DMS53 treated with DMSO at 0.1 percent for 48 hours (cell line): ENCODE data around the gene LRRN2.

Experiments used
- DNase-seq: peaks from one replicate; lab custom pipeline; 2025; ENCODE audit not compliant: unreplicated experiment; lab: John Stamatoyannopoulos, UW

Gene LRRN2

DNA sequence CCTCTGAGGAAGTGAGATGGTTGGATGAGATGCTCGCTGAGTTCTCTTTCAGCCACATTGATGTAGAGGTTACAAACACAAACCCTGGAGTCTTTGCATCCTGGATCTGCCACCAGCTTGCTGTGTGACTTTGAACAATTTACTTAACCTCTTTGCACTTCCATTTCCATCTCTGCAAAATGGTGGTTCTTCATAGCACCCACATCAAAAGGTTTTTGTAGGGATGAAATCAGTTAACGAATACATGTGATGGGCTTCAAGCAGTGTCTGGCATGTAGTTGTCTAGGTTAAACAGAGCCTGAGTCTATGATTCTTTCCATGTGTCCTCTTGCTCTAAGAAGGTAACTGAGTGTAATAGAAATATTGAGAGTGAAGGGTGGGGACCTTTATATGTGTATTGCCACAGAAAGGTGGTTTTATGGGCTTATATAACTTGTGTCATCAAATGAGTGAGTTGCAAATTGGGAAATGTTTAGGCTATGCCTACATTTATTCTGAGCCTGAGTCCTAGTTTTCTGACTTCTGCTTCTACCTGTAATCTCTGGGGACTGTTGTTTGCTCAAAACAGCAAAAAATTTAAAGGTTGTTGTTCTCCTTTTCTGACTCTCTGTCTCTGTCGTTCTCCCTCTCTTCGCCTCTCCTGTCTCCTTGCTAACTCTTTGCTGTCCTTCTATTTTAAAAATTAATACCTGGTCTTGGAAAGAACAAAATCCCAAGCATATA lies 27.3 kb upstream of the LRRN2 start:
- peak; percentile 75 for DNase-seq

DNA sequence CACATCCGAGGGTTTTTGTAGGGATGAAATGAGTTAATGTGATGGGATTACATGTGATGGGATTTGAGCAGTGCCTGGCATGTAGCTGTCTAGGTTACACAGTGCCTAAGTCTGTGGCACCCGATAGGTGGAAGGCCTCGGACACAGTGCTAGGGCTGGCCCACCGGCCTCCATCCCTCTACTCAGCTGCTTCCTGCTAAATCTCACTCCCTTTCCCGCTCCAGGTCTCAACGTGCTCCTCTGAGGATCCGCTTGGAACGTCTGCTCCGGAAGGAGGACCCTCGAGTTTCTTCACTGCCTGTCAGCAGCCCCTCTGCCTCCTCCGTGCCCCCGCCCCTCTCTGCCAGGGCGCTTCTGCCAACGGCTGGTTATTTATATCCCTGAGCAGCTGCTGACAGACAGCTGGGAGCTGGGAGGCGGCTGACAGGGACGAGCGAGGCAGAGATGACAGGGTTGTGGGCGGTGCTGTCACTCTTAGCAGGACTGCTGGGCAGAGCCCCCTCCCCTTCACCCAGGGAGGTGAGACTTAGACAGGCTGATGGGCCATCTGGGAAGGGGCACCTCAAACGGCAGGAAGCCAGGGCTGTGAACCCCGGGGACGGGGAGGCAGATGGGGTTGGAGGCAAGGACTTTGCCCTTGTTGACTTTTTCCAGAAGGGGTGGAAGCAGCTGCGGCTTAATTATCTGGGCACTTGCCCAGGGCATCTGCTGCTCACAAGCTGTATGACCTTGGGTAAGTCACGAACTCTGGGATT lies 26.6 kb upstream of the LRRN2 start:
- peak; percentile 96 for DNase-seq

DNA sequence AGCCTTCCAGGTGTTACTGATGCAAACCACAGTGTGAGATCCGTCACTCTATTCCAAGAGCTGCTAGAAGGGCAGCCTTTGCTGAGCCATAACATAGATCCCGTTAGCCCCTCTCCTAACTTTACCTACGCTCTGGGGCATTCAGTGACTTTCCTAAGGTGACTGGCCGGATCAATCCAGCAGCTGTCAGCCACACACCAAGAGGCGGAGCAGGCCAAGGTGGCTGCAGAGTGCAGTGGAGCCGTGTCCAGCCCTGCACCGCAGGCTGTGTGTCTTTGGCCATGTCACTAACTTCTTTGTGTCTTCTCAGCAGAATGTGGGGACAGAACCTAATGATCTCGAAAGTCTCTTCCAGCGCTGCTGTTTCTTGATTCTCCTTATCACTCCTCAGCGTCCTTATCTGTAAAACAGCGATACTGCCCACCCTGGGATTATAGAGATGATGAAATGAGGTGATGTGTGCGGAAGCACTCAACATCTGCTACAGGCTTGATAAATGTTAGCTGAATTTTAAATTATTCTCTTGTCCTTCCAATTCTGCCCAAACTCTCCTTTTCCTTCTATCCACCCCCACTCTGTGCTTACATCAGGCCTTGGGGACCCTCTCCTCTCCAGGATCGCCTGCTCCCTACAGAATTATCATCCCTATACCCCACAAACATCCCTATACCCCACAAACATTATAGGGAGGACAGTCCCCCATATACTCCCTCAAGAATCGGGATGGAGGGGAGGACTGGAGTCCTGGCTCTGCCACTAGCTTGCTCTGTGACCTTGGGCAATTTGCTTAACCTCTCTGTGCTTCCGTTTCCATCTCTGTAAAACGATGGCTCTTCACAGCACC lies 25.8 kb upstream of the LRRN2 start:
- no peak for DNase-seq

DNA sequence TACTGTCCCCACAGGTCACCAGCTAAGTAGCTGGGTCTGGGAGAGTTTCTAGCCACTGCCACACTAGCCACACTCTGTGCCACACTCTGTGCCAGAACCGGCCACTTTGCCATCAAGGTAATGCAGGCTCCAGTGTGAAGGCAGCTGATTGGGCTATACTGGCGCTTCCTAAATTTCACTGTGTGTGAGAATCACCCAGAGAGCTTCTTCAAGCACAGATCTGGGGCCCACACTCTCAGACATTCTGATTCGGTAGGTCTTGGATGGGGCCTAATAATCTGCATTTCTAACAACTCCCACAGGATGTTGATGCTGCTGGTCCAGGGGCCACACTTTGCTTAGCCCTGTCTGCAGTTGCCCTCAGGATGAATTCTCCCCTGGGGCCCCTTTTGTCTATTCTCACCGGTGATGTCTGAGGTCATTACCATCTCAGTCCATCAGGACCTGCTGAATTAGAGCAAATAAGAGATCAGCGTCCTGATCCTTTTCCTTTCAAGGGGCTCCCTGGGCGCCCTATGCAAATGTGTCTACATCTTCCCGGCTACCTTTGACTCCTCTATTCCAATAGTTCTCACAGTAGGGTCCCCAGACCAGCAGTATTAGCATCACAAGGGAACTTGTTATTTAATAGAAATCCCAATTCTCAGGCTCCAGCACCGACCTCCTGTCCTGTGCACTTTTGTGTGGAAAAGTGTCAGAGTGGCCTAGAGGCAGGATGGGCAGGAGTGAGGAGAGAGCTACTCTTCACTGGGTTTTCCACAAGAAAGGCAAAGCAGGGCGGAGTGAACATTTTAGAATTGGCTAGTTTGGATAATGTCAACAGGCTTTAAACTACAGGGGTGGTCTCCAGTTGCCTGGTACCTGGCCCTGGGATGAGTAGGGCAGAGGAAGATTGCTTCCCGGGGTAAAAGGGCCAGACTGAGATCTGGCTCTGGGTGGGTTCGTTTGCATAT lies 24.7 kb upstream of the LRRN2 start:
- no peak for DNase-seq

DNA sequence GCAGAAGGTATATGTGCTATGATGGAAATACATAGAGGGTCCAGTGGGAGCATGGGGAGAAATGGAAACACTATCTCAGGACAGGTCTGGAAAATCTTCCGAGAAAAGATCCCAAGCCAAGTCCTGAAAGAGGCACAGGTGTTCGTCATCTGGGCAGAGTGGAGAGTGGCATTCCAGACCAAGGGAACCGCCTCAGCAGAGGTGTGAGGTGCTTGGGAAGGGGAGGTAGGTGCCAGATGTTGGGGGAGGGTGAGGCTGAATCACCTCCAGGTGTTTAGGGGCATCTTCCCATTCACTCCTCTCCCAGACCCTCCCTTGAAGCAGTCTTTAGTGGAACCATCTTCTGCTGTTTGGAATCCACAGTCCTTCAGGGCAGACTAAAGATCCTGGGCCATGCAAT lies 23.5 kb upstream of the LRRN2 start:
- DNase-seq, result no peak

DNA sequence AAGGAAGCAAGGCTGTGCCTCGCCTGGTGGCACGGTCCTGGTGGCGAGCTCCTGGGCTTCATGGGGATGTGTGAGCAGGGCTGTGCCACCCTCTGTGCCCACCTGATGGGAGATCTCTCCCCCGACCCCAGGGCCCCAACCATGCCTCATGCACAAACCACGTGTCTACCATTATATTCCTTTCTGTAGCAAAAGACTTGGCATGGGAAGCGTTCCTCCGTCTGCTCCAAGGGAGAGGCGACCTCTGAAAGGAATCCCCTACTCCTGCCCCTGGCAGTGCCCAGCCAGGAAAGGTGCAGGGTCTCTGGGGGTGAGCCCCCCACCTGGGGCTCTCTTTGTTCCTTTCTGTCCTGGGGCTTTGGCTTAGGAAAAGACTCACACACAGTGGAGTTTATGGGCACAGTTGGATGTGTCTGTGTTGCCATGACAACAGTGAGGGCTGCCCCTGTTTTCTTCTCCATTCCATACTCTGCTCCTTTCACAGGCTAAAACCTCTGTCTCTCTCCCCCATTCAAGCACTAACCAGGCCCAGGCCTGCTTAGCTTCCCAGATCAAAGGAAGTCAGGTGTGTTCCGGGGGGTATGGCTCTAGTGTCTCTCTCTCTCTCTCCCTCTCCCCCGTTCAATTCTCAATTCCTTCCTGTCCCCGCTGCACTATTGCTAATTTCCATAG lies 21.4 kb upstream of the LRRN2 start:
- no peak for DNase-seq

DNA sequence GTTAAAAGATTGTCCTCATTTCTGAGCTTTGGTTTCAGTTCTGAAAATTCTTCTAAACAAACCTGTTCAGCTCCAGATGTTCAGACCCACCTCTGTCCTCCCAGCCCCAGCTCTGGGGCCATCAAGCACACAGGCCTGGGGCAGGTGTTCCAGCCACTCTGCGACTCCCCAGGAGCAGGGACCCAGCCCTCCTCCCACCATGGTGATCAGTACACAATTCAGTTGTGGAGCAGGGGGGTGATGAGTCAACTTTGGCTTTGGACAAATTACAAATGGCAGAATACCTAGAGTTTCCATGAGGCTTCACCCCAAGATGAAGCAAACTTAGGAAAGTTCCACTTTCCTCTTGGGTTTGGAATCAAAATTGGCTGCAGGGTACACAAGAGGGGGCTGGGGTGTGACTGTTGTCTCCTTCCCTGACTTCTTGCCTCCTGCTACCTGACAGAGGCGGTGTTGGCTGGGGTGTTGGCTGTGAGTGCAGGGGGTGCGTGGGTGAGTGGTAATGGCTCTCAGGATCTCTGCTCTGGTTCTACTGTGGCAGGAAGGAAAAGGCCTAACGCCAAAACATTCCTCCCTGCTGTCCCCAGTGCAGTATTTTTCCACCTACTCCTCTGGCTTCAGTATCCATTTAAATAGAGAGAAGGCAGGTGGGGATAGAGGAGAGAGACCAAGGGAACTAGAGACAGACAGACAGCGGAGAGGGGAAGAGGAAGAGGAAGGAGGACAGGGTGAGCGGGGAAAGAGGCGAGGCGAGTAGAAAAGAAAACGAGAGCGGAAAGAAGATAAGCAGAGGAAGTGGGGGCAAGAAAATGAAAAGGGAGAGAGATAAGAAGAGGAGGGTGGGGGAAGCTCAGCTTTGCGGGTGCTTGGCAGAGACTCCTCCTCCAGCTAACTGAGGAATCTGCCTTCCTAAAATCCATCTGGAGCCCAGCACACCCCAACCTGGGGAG lies 20.6 kb upstream of the LRRN2 start:
- DNase-seq, result no peak

DNA sequence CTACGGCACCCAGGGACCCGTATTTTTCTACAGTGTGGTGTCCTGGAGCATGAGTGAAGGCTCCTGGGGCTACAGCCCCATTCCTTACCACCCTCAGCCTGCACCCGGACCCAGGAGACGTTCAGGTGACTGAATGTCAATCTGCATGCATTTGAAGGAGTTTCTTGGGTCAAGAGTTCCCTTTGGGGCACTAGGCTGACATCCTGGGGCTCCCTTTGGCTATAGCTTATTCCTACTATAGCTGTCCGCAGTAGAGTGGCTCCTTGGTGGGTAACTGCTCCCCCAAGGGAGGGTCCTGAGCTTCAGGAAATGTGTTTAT lies 19.9 kb upstream of the LRRN2 start:
- no peak for DNase-seq

DNA sequence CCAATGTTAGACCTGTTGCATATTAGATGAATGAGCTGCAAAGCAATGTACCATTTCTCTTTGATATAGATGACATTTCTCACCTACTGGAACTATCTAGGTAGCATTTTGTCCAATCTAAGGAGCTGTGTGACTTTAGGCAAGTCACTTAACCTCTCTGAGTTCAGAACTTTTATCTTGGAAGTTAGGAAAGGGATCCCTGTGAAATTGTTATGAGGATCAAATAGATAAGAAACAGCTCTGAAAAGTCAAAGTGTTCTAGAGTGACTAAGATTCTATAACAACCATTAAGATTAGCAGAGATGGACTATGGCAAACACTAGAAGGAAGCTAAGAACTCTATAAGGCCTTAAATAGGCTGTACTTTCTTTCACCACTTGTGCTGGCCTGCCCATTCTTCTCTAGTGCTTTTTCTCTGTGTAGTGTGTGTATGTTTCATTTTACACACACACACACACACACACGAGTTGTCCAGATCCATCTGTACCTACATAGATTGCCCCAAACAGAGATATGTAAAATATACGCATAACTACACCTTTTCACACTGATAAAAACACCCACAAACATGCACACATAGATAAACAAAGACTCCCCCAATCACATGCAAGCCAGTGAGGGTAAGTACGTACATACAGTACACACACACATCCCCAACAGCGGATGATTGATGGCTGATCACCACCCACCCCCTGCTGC lies 19.4 kb upstream of the LRRN2 start:
- DNase-seq, result no peak

DNA sequence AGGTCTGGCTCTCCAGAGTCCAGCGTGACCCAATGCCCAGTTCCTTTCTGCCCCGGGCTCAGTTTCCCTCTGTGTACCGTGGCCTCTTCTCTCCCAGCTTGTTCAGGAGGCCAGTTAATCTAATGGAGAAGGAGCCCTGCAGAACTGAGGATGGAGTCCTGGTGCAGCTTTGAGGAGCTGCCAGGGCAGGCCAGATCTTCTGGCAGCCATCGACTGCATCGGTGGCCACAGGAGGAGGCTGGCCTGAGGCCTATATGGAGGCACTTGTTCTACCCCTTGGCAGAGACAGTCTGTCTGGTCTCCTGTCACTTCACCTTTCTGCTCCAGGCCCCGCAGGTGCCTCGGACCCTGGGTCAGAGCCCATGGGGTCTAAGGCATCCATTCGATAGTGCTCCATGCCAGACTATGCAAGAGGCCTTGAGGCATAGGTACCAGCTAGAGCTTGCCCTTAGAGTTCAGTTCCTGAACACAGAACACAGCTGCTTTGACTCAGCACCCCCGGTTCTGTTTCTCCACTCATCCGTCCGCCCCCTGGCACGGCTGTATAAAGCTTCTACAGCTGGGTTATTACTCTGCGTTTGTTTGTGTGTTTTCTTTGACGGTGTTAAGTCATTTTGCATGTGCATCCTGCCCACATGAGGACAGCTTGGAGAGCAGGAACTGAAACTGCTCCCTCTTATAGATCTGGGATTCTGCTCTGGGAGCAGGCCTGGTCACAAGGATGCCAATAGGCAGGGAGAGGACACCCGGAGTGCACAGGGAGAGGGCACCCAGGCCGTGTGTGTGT lies 18.5 kb upstream of the LRRN2 start:
- no peak for DNase-seq

DNA sequence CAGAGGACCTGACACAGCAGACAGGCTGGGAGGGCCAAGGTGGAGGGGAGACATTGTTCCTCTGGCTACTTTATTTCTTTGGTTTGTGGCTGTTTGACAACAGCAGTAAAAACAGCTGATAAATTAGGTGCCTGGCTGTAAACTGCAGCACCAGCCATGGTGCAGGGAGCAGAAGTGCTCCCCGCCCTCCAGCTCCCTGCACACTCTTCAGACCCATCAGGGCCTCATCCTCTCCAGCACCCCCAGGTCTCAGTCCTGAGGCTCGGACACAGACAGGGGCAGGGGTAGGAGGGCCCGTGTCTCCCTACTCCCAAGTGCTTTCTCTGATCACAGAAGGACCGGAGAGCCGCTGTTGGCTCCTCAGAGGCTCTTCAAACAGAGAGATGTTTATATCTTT lies 17.7 kb upstream of the LRRN2 start:
- DNase-seq, result no peak

DNA sequence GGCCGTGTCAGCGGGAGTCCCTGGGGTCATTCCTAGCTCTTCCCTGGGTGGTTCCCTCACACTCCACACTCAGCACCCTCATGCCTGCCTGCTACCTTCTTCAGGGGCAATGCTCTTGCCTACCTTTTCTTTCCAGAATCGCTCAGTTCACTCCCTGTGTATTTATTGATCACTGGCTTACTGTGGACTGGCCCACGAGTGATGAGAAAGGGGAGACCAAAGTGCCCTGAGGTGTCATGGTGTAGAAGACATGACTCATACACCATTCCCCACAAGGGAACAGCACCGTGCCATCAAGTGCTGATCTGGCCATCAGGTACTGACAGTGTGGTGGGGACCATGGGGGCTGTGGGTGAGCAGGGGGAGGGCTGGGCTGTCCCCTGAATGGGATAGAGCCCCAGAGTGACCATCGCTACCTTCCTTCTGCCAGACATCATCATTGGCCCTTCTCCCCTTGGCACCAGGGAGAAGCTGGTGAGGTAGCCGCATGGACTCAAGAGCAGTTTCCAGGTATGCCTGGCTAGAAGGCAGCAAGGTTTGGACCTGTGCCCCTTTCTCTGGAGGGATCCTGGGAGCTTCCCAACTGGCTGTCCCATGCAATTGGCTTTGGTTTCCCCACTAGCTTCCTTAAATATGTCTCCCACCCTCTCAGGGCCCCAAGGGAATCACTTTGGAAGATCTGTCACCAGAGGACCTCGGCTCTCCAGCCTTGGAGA lies 17.2 kb upstream of the LRRN2 start:
- no peak for DNase-seq

DNA sequence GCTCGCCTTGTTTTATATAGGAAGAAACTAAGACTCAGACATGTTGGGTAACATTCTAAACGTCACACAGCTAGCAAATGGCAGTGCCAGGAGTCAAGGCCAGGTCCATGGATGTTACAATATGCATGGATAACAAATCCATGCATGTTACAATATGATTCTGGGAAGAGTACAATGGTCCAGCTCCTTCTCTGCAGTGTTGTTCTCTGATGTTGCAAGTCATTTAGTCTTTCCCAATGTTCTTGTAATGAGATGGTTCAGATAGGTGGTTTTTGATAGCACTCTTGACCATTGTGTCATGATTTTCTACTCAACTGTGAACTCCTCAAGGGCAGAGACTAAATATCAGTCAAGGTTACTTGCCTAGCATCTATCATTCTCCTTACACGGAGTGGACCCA lies 15.7 kb upstream of the LRRN2 start:
- DNase-seq, result no peak

DNA sequence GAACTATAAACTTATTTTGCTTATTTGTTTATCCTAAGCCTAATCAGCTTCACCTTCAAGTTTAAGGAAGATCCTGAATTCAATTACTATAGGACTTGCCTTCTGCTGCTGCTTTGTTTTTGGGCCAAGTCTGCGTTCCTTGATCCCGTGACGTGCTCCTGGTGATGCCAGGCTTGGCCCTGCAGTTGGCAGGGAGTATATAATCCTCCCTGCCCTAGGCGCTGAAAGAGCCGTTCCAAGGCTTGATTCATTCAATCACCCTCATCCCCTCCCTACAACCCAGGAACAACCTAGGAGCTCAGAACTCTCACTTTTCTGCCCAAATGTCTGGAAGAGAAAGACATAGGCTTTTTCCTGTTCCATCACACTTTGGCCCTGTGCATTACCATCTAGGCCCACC lies 12.4 kb upstream of the LRRN2 start:
- no peak for DNase-seq

DNA sequence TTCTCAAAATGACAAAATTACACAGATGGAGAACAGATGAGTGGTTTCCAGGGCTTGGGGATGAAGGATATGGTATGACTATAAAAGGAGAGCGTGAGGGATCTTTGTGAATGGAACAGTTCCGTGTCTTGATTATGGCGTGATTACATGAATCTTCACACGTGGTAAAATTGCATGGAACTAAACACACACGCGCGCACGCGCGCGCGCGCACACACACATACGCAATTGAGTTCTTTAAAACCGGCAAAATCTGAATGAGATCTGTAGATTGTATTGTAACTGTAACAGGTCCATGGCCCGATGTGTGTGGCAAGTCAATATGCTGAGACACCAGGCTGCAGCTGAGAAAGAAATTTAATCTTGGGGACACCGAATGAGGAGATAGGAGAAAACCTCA lies 11.1 kb upstream of the LRRN2 start:
- no peak for DNase-seq

DNA sequence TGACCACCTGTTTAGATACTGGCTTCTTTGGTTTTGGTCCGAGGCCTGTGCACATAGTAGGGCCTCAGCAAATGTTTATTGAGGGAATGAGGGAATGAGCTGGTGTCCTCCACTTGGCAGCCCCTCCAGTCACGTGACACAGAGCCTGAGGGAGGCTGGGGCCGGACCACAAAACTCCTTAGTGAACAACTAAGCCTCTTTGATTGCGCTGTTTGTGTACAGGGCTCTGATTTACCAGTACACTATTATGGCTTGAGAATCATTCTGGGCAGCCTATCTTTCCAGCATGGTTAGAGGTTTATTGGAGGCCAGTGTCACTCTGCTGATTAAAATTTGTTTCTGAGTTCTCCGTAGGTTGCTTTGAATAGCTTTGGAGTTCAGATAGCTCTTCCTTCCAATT lies 10.2 kb upstream of the LRRN2 start:
- no peak for DNase-seq

DNA sequence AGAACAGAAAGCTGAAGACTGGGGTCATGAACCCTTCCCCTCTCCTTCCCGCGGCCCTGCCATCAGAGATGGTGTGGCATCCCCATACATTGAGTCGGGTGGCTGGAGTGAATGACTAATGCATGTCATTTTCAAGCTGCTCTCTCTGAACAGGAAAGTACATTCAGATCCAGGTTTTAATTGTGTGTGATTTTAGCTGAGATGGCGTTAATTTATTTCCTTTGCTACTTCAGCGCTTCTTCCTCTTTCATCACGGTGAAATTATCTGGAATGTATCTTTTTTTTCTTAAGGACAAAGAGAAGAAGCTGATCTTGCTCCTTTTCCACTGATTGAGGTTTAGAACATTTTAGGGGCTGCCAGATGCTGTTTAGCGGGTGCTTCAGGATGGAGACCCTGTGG lies 8.6 kb upstream of the LRRN2 start:
- DNase-seq, result no peak
